SK-N-SH (cell line): ENCODE measurements around the gene BABAM2. TPM values are rescaled to one million over a fixed set of nuclear protein-coding genes. Genes with fewer than 3 reads are reported as not detected.

Experiments
- CTCF ChIA-PET: fragments of 300-600, 350-600 bp; formaldehyde crosslinking; extraction: SDS; loops from one replicate; lab custom pipeline; 2021; lab: Yijun Ruan, JAX
- POLR2A ChIA-PET: fragments of 350-600 bp; sonication (Branson Sonifier 250); formaldehyde crosslinking; extraction: SDS; loops from one replicate; lab custom pipeline; 2020; ENCODE audit warnings: antibody characterized with exemption, inconsistent platforms; lab: Yijun Ruan, JAX
- DNase-seq: peaks from one replicate; pipeline ENCODE4 v3.0.0; 2012
- H2AFZ ChIP-seq: fragments of 200-600 bp; sonication (generic); 2 replicates; pipeline ENCODE4 v1.8.1; 2016; ENCODE audit warnings: antibody characterized with exemption, mild to moderate bottlenecking, low read depth
- H3F3A ChIP-seq: fragments of 200-600 bp; sonication (generic); replicated peaks from 2 replicates; pipeline ENCODE3; 2016; ENCODE audit warnings: antibody characterized with exemption, mild to moderate bottlenecking; ENCODE audit not compliant: insufficient read depth
- H3K27ac ChIP-seq, 2 experiments: fragments of 200-500 bp in 1 of 2; fragments of 200-600 bp in 1 of 2; sonication (Bioruptor generic) in 1 of 2; sonication (generic), shearing (Covaris generic) in 1 of 2; 2 replicates each; pipeline versions ENCODE4 v1.5.1 to v1.6.1; 2014 to 2016; ENCODE audit warnings: low read depth in 2 of 2, inconsistent platforms in 1 of 2, low read length in 1 of 2, mild to moderate bottlenecking in 1 of 2, mixed read lengths in 1 of 2
- H3K27me3 ChIP-seq: fragments of 200-600 bp; sonication (generic), shearing (Covaris generic); 2 replicates; pipeline ENCODE4 v1.6.1; 2016; ENCODE audit warnings: mixed run types; ENCODE audit not compliant: insufficient read depth
- H3K36me3 ChIP-seq, 2 experiments: fragments of 200-500 bp in 1 of 2; fragments of 200-600 bp in 1 of 2; sonication (Bioruptor generic) in 1 of 2; sonication (generic) in 1 of 2; replicated peaks in 1 of 2; 2 replicates each; pipeline versions ENCODE3 to v1.5.1; 2014 to 2016; ENCODE audit warnings: low read length in 1 of 2, mild to moderate bottlenecking in 1 of 2; ENCODE audit not compliant: insufficient read depth in 2 of 2, control insufficient read depth in 1 of 2
- H3K4me1 ChIP-seq, 2 experiments: fragments of 200-500 bp in 1 of 2; fragments of 200-600 bp in 1 of 2; sonication (Bioruptor generic) in 1 of 2; sonication (generic), shearing (Covaris generic) in 1 of 2; 2 replicates each; pipeline versions ENCODE4 v1.5.1 to v1.6.1; 2014 to 2016; ENCODE audit warnings: low read depth in 1 of 2, low read length in 1 of 2, mixed run types in 1 of 2; ENCODE audit not compliant: insufficient read depth in 2 of 2, control insufficient read depth in 1 of 2
- H3K4me2 ChIP-seq: fragments of 200-600 bp; sonication (generic), shearing (Covaris generic); 2 replicates; pipeline ENCODE4 v1.6.1; 2017; ENCODE audit warnings: mixed run types
- H3K4me3 ChIP-seq, 2 experiments: fragments of 200-500 bp in 1 of 2; fragments of 200-600 bp in 1 of 2; sonication (Bioruptor generic) in 1 of 2; sonication (generic), shearing (Covaris generic) in 1 of 2; 2 replicates each; pipeline versions ENCODE4 v1.5.1 to v1.8.1; 2014 to 2016; ENCODE audit warnings: low read depth in 2 of 2, inconsistent platforms in 1 of 2, low read length in 1 of 2, mild to moderate bottlenecking in 1 of 2, mixed read lengths in 1 of 2, moderate library complexity in 1 of 2
- H3K79me2 ChIP-seq: fragments of 200-600 bp; sonication (generic); 2 replicates; pipeline ENCODE4 v1.8.1; 2017; ENCODE audit warnings: mild to moderate bottlenecking; ENCODE audit not compliant: insufficient read depth
- H3K9ac ChIP-seq: fragments of 200-600 bp; sonication (generic); 2 replicates; pipeline ENCODE4 v1.6.1; 2017; ENCODE audit warnings: mixed run types
- H3K9me2 ChIP-seq: fragments of 200-600 bp; sonication (generic); 2 replicates; pipeline ENCODE4 v1.6.1; 2017; ENCODE audit warnings: mixed run types
- H3K9me3 ChIP-seq: fragments of 200-600 bp; sonication (generic); 2 replicates; pipeline ENCODE4 v1.6.1; 2017; ENCODE audit warnings: mixed run types, mild to moderate bottlenecking, moderate library complexity
- H4K20me1 ChIP-seq: fragments of 200-600 bp; sonication (generic); 2 replicates; pipeline ENCODE4 v1.6.1; 2017; ENCODE audit warnings: mild to moderate bottlenecking, mixed run types; ENCODE audit not compliant: insufficient read depth
- EP300 ChIP-seq, 2 experiments: IDR thresholded peaks; 2 replicates each; pipeline versions ENCODE4 v1.4.0 to v1.6.1; 2012; ENCODE audit warnings: borderline replicate concordance in 1 of 2, low read depth in 1 of 2, low read length in 1 of 2
- EZH2phosphoT487 ChIP-seq: fragments of 200-600 bp; sonication (generic); IDR thresholded peaks from 2 replicates; pipeline ENCODE4 v1.6.1; 2017; ENCODE audit warnings: low read depth, mixed run types, mild to moderate bottlenecking, antibody characterized with exemption, moderate library complexity, borderline replicate concordance
- FOSL2 ChIP-seq: IDR thresholded peaks from 2 replicates; pipeline ENCODE4 v1.4.0; 2012; ENCODE audit warnings: low read depth, mild to moderate bottlenecking, moderate library complexity, borderline replicate concordance
- IRF3 ChIP-seq: fragments of 150-350 bp; IDR thresholded peaks from 2 replicates; pipeline ENCODE4 v1.6.1; 2016; ENCODE audit warnings: mild to moderate bottlenecking, low read depth, low read length
- JUND ChIP-seq: IDR thresholded peaks from 2 replicates; pipeline ENCODE4 v1.4.0; 2012
- MXI1 ChIP-seq: IDR thresholded peaks from 2 replicates; pipeline ENCODE4 v1.6.1; 2012; ENCODE audit warnings: mild to moderate bottlenecking, low read depth, low read length, improper control_type of control experiment
- NRF1 ChIP-seq: IDR thresholded peaks from 2 replicates; pipeline ENCODE4 v1.6.1; 2012; ENCODE audit warnings: low read depth, mild to moderate bottlenecking, low read length
- PBX3 ChIP-seq: IDR thresholded peaks from 2 replicates; pipeline ENCODE4; 2012
- POLR2AphosphoS5 ChIP-seq: IDR thresholded peaks from 2 replicates; pipeline ENCODE4 v1.6.1; 2012; ENCODE audit warnings: low read depth, low read length
- REST ChIP-seq: IDR thresholded peaks from 2 replicates; pipeline ENCODE4 v1.6.1; 2012; ENCODE audit warnings: mild to moderate bottlenecking, low read depth, low read length, moderate library complexity
- RFX5 ChIP-seq: IDR thresholded peaks from 2 replicates; pipeline ENCODE4 v1.6.1; 2012; ENCODE audit warnings: mild to moderate bottlenecking, improper control_type of control experiment, low read length
- TAF1 ChIP-seq: IDR thresholded peaks from 2 replicates; pipeline ENCODE4 v1.6.1; 2012; ENCODE audit warnings: low read depth, mild to moderate bottlenecking, low read length, moderate library complexity, borderline replicate concordance
- TCF12 ChIP-seq: IDR thresholded peaks from 2 replicates; pipeline ENCODE4 v1.4.0; 2012
- TEAD4 ChIP-seq: IDR thresholded peaks from 2 replicates; pipeline ENCODE4 v1.4.0; 2012; ENCODE audit warnings: mild to moderate bottlenecking, borderline replicate concordance; ENCODE audit not compliant: insufficient read depth
- YY1 ChIP-seq: IDR thresholded peaks from 2 replicates; pipeline ENCODE4 v1.4.0; 2012; ENCODE audit warnings: low read depth, mild to moderate bottlenecking
- ZBTB33 ChIP-seq: IDR thresholded peaks from 2 replicates; pipeline ENCODE4 v1.4.0; 2012; ENCODE audit warnings: low read depth, borderline replicate concordance
- WGBS: methylation state at CpG from one replicate; pipeline ENCODE4 v1.1.6; 2017; ENCODE audit warnings: low lambda C conversion rate; 5-methylcytosine and 5-hydroxymethylcytosine counted together
- polyA plus RNA-seq, 3 experiments: library from polyadenylated mRNA; depleted of rRNA; stranded (reverse); fragments of >200 nt; gene quantifications; 2 replicates each; pipeline ENCODE4 v1.2.3, GENCODE V29; 2012

Gene BABAM2
- polyA plus RNA-seq, 1 of the 3 experiments (the other 2 are of a cell fraction), result 34.0 TPM

- TF ChIP-seq ZBTB33 (peak; percentile 86), TAF1 (peak; percentile 68; the same call in 1 of the 2 replicates), MXI1 (no peak), NRF1 (no peak), YY1 (peak; percentile 27; the same call in 1 of the 2 replicates), FOSL2 (peak; percentile 95), IRF3 (no peak)
Measured at GRCh38 chr2:27960237-27960912, 69.8 kb downstream of the BABAM2 start (continued).

GRCh38 chr2:27962006-27962405, 71.5 kb downstream of the BABAM2 start:
- H3K36me3 ChIP-seq, result no peaks in the 10 kb centered on the region
- no peak overlapping the region for H2AFZ ChIP-seq
- H3K9me3 ChIP-seq, result no peaks in the 10 kb centered on the region
- H3K9ac ChIP-seq, result no peak overlapping the region
- no peak overlapping the region for H3K4me3 ChIP-seq
- H3F3A ChIP-seq, result peaks cover 22% of the 10 kb centered on the region
- CTCF ChIA-PET, result interaction anchor here (1.3 to 2.6 kb wide), 2 partner anchors 9 to 279 kb away, joined by 3 to 10 read pairs; no protein-coding TSS in a partner anchor
- peaks cover 8 to 27% of the 10 kb centered on the region in 2 experiments for H3K4me1 ChIP-seq
- H3K9me2 ChIP-seq, result no peaks in the 10 kb centered on the region
- no peaks in the 10 kb centered on the region for H3K27me3 ChIP-seq
- H4K20me1 ChIP-seq, result no peaks in the 10 kb centered on the region
- 0 out of 2 replicates have a peak, but pooled peaks cover 5% of the 10 kb centered on the region for H3K79me2 ChIP-seq
- H3K4me2 ChIP-seq, result no peak overlapping the region
- TF ChIP-seq TCF12, result peak; percentile 69
- TF ChIP-seq EP300 (IDR thresholded peaks at IDR 0.05; ENCODE audit: borderline replicate concordance in 1 of 2, low read depth in 1 of 2, low read length in 1 of 2), result peak in 1 of 2 experiments; percentile 36; a peak in 1 of 4 replicates
- TF ChIP-seq REST, result 0 out of 2 replicates have a peak, but pooled peaks have one; percentile 8
- TF ChIP-seq EZH2phosphoT487, result no peak
- peak; percentile 73 for TF ChIP-seq JUND
- TF ChIP-seq PBX3, result peak; percentile 45; the same call in 1 of the 2 replicates
- TF ChIP-seq FOSL2, result peak; percentile 84
- 0 out of 2 replicates have a peak, but pooled peaks have one; percentile 40 for TF ChIP-seq TEAD4
- TF ChIP-seq RFX5, result no peak
- no peak for TF ChIP-seq NRF1
- TF ChIP-seq POLR2AphosphoS5, result peak; percentile 43; the same call in 1 of the 2 replicates
- no peak for DNase-seq
- WGBS, result 56% methylated on average over 2 of the region's 2 CpGs
- POLR2A ChIA-PET, result no interaction called here
- H3K27ac ChIP-seq, result peak overlapping the region in 1 of 2 experiments; percentile 89; a peak in 2 of 4 replicates
